ENCODE measurements around the gene CDHR4.
"Not testable (repeated sequence)": the region's sequence is repeated elsewhere in the genome, so short reads cannot be mapped to it uniquely, and the experiment has no call there.

Gene CDHR4

DNA sequence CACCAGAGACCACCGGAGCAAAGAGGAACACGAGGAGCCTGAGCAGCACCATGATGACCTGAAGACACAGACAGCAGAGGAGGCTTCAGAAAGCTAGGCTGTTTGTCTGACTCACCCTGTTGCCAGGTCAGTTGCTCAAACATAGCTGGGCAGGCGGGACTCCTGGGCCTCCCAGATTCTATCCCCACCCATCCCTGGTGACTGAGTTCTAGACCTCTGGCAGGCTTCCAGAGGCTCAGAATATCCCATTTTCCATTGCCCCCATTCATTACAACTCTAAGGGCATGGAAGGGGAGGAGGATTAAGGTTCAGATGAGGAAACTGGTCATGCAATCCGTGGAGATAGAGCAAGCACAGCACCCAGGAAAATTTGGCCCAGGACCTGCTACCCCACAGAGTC, at the start of gene CDHR4:
Gene CDHR4 (minus strand): TSS at position 113 of the 400 bp plus-strand sequence. CDS start 61 bp downstream, at position 52.
- DNase-seq = no peak

- DNase-seq = no peak
Observed at GRCh38 chr3:49845694-49846093, 46.0 kb upstream of the CDHR4 start.

- no peak for DNase-seq
Observed at GRCh38 chr3:49844464-49845183, 45.0 kb upstream of the CDHR4 start.

- DNase-seq = no peak
Observed at GRCh38 chr3:49842843-49843517, 43.3 kb upstream of the CDHR4 start.

DNA sequence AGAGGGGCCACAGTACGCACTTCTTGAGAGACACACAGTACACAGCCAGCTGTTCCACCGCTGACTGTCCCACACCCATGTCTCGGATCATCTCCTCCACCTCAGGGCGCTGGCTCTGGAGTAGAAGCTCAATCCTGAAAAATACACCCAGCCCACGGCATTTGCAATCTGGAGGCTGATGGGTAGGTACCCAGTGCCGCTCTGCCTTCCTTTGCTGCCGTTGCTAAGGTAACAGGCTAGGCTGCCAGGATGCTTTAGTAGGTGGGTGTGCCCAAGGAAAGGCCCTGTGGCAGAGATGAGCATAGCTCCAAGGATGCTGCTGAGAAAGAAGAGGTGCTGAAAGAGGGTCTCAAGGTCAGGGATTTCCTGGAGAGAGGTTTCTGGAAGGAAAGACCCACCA, 42.1 kb upstream of the CDHR4 start:
- no peak for DNase-seq

GRCh38 chr3:49841126-49841696, 41.5 kb upstream of the CDHR4 start:
- DNase-seq = no peak

GRCh38 chr3:49840388-49840787, 40.7 kb upstream of the CDHR4 start:
- DNase-seq = no peak

DNA sequence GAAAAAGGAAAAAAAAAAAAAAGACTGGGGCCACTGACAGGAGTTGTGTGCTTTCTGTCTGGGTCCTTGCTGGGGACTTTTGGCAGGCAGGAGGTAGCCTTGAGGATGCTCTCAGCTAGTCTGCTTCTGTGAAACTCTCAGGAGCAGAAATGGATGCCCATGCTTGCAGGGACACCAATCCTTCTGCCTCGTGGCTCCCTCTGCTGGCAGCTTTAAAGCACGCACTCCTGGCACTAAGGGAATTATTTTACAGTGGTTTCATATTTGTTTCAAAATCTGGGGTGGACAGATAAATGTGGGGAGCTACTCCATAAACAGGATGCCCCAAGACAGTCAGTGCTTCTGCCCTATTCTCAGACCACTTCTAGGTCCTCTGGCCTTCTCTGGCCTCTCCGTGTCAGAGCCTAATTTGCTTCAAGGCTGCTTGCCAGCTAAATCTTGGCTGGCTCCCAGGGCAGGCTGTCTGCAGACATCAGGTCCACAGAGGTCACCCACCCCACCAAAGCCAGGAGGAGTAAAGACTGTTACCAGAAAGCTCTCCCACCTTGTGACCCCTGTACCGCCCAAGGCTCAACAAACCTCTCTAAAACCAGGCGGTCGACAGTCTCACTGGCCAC, 39.6 kb upstream of the CDHR4 start:
- peak; percentile 48 to 71 (median 60) for DNase-seq

DNA sequence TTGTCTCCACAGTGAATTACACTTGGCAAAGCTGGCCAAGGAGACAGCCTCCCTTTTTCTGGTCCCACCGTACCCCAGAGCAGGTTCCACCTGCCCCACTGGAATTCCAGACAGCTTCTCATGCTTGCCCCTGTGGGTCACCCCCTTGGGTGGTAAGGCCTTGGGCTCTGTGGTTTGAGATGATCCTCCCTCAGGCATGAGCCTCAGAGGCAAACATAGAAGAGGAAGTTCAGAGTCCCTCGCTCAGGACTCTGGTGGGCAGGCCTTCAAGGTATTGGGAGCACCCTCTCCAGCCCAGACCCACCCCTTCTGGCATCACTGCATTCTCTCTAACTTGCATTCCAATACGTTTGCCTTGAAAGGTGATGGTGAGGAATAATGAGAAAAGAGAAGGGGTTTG, 31.7 kb upstream of the CDHR4 start:
- no peak for DNase-seq

DNA sequence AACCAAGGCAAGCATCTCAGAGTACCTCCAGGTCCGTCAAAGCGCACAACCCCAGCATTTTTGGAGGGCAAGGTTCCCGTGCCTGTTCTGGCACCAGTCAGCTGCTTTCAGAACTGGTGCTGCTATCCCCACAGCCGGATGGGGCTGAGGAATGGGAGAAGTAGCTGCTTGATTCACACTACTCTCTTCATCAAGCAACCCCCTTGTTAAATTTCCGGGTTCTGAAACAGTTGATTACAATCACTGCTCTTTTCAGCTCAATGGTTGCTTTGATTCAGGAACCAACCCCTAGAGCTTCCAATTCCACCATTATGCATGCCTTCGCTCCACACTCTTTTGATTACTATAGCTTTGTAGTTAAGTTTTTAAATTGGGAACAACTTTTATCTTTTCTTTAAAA, 26.3 kb upstream of the CDHR4 start:
- no peak for DNase-seq

GRCh38 chr3:49823131-49823530, 23.5 kb upstream of the CDHR4 start:
- not testable (repeated sequence) for DNase-seq

DNA sequence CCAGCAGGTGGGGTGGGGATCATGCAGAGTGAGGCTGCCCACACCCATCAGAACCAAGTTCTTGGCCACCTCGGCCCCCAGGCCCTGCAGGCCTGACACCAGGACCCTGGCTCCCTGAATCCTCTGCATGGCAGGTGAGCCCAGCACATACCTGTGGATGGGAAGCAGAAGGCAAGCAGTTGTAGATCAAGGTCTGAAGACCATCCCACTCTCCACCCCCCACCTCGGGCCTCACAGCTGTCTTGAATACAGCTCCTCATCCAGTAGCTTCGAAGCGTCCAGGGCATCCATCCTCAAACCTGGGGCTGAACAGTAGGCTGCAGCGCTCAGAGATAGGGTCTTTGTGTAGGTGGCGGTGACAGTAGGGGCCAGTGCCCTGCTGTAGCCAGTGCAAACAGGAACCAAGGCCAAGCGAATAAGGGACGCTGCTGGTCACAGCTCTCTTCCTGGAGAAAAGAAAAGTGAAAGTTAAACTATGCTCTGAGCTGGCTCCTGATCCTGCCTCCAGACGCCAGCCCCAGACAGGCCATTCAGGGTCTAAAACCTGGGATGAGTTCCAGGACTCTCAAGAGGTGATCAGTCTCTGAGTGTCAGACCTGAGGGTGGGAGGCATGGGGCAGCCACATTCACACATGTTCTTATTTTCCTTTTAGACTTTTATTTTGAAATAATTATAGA, 14.0 kb upstream of the CDHR4 start, which contains the start of gene UBA7:
Gene UBA7 (minus strand): TSS at position 457 of the 678 bp plus-strand sequence. CDS start 166 bp downstream, at position 291.
- DNase-seq = peak in 1 of 4 experiments; percentile 26

DNA sequence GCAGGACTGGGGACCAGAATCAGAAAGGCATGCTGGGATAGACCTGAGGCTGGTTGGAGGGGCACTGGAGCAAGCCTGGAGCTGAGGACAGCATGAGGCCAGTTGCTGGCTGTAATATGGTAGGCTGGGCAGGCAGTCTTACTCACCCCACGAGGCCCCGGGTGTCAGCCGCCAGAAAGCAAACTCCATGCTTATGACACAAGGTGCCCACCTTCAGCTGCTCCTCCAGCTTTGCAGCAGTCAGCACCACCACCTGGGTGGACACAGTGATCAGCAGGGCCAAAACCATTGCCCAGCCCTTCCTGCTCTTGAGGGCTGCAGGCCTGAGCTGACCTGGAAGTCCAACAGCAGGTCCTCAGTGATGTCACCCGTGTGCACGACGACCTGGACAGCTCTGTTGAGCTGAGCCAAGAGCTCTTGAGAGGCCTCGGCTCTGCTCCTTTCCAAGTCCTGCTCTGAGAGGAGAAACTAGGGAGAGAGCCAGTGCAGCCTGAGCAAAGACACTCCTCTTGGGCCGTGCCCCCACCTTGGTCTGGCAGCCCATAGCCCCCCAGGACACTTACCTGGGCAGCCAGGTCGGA, 13.3 kb upstream of the CDHR4 start:
- DNase-seq = no peak

DNA sequence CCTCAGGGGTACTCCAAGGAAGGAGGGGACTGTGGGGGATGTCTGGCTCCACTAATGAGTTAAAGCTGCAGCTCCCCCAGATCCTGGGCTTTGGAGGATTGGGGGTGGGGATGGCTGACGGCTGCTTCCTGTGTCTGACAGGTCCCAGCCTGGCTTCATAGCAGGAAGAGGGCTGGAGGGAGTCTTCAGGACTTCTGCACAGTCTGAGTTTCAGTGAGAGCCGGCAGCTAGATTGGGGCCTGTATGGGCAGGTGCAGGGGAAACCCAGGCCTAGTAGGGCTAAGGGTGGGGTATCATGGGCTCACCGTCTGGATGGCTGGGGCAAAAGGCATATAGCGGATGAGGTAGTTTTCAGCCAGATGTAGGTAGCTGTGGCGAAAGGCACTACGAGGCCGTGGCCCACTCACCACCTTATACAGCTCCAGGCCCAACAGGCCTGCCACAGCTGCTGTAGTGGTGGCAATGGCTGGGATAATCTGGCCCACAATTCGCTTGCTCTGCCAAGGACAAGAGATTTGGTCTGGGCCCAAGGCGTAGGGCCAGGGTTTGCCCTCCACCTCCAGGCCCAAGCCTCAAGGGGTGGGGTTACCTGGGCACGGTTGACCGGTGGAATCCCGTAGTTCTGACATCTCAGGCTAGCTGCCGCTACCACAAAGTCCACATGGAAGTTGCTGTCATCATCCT, 7.9 kb upstream of the CDHR4 start:
- DNase-seq = no peak

- DNase-seq = no peak
Observed at GRCh38 chr3:49806850-49807249, 7.2 kb upstream of the CDHR4 start.

DNA sequence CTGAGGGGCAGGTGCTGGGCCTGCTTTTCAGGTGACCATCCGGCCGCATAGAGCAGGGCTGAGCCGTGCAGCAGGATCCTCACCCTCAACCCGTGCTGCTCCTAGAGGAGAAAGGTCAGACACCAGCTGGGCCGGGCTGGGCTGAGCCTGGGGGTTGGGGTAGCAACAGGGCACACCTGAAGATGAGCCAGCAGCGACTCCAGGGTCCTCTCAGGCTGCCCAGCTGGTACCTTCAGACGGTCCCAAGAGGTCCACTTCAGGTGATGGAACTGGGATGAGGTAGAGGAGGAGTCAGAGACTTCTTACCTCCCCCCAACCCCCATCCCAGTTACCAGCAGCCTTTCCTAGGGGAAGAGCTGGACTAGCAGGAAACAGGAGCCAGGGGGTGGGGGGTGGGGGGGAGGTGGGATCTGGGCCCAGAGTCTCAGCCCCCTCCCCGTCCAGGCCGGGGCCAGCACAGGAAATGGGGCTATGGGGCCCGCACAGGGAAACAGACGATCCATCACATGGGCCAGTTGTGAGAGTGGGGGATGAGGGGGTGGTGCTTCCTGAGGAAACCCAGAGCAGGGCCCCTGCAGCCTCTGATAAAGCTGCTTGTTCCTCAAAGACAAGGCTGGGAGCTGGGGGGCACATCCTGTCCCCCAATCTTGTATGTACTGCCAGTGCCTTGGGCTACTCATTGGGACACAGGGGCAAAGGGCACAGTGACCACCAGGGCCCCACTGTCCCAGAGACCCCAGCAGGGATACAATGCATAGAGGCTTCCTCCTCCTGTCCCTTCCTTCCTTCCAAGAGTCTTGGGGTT, 6.4 kb upstream of the CDHR4 start:
- DNase-seq = peak in 1 of 4 experiments; percentile 17

GRCh38 chr3:49805367-49805782, 5.7 kb upstream of the CDHR4 start:
- DNase-seq = no peak

DNA sequence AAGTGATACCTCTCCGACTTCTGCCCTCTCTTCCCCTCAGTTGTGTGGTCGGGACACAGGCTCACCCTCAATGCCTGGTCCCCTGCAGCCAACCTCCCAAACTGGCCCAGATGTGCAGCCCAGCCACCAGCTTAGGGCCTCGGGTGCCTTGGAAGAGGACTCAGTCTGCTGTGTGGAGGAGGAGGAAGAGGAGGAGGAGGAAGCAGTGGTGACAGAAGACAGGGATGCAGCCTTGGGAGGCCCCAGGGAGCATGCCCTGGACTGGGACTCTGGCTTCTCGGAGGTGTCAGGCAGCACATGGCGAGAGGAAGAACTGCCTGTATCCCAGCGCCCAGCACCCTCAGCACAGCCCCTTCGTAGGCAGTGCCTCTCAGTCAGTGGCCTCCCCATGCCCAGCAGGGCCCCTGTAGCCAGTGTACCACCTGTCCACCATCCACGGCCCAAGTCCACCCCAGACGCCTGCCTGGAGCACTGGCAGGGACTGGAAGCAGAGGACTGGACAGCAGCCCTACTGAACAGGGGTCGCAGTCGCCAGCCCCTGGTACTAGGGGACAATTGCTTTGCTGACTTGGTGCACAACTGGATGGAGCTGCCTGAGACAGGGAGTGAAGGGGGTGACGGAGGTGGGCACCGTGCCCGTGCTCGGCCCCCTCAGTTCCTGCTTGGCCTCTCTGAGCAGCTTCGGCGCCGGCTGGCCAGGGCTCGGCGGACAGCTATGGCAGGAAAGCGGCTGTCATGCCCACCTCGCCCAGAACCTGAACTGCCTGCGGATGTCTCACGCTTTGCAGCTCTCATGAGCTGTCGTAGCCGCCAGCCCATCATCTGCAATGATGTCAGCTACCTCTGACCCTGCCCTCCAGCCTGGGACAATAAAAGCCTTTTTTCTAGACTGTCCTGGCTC, 4.7 kb upstream of the CDHR4 start:
- DNase-seq = no peak

DNA sequence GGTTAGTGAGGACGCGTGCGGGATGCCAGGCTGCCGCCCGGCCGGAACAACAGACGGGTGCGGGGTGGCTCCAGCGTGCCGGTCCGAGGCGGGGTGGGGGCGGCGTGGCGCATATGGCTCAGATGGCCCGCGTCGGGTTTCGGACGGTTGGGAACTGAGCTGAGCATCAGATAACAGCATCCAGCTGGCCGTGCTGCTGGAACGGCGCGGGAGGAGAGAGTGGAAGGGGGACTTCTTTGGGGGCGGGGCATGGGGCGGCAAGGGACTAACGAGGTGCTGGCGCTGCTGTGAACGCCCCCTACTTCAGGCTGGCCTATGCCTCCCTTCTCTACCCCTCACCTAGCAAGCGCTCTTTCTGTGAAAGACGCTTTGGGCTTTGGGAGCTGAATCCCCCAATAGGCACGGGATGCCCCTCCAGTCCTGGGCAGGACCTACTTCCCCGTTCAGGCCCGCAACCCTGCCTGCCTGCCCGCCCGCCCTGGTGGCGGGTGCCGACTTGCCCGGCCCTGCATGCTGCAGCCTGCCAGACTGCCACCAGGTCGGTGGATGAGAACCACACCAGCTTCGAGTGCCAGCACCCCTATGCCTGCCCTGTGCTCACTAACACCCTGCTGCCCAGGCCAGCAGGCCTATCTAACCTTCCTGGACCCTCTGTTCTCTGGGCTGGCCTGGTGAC, 3.9 kb upstream of the CDHR4 start:
- DNase-seq = peak in 1 of 4 experiments; percentile 50
